Glomerular endothelial cell (primary cell): ENCODE measurements around the gene TFEB. TPM values are rescaled to one million over a fixed set of nuclear protein-coding genes. Genes with fewer than 3 reads are reported as not detected.

Experiments used
- DNase-seq: peaks from one replicate; pipeline ENCODE4 v3.0.0-alpha.2; 2011; ENCODE audit warnings: low read depth, low spot score; ENCODE audit errors: extremely low read depth
- total RNA-seq: library from RNA; depleted of rRNA; stranded (reverse); fragments of >200 nt; gene quantifications from 2 replicates; pipeline ENCODE4 v1.2.3, GENCODE V29; 2015

TFEB gene
- total RNA-seq, 1 donor from 2014 or later: 4.4 TPM

DNA sequence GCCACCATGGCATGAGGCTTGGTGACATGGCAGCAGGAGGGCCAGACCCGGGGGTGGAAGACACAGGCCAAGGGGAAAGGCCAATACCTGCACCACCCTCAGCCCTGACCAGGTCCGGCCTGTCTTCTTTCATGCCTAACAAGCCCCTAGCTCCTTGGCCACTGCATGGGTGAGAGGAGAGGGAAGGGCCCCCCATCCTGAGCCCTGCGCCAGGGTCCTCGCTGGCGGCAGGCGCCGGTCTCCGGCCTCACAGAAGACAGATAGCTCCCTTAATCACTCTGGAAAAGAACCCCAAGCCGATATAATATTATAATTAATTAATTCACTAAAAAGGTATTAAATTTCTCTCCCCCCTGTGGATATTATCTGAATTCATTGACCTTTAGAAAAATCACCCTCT is 55.7 kb downstream of the TFEB start:
- no peak for DNase-seq

DNA sequence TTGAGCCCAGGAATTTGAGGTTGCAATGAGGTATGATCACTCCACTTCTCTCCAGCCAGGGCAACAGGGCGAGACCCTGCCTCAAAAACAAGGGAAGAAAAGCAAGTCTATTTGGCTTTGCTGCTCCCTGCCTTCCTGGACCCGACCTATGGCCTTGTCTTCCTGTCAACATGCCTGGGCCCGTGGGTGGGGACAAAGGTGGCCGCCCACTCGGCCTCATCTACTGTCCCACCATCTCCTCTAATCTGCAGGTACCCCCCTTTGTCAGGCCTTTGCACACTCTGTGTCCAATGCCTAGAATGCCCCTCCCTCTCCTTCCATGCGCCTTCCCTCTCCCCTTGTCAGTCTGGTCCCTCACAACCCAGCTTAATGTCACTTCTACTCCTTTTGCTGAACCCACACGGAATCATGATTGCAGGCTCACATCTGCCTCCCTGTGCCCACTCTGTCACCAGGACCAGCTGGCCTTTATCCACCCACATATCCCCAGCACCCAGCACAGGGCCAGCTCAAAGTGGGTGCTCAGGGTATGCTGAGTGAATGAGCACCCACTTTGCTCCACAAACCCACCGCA is 56.8 kb downstream of the TFEB start:
- DNase-seq: no peak

DNA sequence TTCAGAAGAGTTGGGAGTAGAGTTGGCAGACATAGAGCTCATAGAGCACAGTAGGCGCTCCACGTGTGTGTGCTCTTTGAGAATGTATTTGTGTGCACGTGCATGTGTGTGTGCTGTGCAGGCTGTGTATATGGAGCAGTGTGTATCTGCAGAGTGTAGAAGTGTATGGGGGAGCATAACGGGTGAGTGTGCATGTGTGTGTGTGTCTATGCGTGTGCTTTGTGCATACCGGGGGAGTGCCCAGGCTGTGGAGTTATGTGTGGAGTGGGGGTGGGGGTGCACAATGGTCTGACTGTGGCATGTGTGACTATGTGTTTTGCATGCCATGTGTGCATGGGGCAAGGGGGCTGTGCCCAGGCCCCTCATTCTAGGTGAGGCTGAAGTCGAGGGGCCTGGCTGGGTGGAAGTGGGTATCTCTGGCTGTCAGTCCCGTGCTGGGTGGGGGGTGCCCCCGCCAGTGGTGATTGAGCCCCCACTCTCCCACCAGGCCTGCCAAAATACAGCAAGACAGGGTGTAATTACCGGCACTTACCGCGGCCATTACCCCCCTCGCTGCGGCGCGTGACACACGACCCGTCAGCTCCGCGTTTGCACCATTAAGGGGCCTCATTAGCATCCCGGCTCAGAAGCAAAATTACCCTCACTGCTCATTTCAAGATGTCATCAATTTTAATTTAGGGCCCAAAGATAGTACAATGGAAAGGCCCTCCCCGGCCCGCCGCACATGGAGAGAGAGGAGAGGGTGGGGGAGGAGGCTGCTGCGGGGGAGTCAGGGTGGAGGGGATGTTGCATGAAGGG is 58.1 kb downstream of the TFEB start:
- DNase-seq: no peak

DNA sequence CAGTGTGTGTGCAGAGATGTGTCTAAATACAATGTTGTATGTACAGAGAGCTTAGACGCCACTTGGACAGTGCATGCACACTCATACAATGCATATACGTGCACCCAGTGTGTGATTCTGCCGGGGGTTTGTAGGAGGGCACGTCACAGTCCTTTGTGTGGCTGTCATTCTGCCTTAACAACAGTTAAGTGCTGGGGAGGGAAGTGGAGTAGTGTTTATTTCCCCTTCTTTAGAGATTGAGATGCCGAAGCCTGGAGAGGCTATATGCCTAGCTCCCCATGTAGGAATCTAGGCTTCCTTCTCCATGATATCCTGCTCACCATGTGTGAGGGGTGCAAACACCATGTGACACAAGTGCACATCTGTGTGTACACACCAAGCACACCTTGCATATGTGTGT is 59.0 kb downstream of the TFEB start:
- DNase-seq: no peak

DNA sequence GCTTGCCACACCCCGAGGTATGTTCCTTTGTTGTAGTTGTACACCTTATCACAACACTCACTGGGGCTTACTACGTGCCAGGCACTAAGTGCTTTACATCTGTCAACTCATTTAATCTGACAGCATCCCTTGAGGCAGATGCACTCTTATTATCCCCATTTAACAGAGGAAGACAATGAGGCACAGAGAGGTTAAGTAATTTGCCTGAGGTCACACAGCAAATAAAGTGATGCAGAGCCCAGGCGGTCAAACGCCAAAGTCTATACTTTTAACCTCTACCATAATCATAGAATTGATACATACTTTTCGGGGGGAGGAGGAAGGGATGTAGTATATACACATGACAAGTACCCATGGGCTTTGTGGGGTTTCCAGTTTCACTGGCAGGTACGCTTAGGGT is 59.4 kb downstream of the TFEB start:
- DNase-seq: no peak

DNA sequence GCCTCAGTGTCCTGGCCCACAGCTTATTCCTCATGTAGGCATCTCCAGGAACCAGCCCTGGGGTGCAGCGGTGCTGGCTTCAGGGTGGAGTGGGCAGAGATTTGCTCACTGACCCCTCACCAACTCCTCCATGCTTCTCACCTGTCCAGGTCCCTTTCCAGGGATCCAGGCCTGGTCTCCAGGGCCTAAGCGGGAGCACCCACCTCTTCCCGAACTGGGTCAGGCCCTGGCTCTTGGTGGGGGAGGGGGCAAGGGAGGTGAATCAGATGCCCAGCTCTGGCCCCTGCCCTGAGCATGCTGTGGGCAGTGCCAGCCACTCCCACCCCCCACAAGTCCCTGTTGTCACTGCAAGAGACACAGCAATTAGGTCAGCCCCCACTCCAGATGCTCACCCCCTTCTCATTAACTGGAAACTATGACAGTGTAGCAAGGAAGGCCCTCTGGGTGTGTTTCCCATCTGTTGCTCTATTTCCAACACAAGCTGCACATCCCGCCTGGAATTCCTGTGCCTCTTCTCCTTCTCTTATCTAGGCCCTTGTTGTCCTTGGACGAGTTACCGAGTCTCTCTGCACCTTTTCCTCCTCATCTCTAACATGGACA is 60.1 kb downstream of the TFEB start:
- DNase-seq: no peak

DNA sequence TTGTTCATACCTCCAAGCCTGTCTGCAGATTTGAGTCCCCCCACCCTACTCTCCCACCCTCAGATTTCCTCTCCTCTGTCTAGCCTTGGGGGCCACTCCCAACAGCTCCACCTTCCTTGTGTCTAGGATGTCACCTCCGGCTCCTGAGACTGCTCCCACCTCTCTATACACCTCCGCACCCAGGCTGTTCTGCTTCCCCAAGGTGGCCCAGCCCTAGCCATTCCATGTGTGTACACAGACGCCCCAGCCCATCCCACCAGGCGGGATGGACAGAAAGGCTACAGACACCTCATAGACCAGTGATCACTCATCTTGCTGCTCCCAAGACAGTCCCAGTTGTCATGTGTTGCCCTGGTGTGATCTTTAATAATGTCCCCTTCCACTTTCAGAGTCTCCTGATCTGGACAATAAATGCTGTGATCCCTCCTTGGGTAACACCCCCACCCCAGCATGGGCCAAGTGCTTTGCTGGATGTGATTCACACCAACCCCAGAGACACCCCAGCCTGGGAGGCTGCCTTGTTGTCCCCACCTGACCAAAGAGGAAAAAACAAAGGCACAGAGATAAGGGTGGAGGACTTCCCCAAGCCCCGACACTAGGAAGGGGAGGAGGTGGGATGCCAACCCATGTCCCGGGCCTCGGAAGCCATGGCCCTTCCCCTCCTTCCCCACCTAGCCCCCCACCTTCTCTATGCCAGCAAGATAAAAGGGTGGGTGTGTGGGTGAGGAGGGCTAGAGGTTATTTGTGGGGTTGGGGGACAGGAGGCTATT is 61.0 kb downstream of the TFEB start:
- DNase-seq: no peak

DNA sequence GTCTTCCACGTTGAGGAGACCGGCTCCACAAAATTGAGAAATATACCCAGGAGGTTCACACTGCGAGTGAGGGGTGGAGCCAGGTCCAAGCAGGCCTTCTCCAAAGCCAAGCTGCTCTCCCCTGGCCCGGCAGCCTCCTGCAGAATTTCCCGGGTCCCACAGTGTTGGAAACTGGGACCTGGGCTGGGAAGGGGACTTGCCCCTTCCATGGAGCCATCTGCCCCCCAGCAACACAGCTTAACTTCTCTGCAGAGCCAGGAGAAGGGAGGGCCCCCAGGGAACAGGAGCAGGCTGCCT is 61.8 kb downstream of the TFEB start:
- no peak for DNase-seq

DNA sequence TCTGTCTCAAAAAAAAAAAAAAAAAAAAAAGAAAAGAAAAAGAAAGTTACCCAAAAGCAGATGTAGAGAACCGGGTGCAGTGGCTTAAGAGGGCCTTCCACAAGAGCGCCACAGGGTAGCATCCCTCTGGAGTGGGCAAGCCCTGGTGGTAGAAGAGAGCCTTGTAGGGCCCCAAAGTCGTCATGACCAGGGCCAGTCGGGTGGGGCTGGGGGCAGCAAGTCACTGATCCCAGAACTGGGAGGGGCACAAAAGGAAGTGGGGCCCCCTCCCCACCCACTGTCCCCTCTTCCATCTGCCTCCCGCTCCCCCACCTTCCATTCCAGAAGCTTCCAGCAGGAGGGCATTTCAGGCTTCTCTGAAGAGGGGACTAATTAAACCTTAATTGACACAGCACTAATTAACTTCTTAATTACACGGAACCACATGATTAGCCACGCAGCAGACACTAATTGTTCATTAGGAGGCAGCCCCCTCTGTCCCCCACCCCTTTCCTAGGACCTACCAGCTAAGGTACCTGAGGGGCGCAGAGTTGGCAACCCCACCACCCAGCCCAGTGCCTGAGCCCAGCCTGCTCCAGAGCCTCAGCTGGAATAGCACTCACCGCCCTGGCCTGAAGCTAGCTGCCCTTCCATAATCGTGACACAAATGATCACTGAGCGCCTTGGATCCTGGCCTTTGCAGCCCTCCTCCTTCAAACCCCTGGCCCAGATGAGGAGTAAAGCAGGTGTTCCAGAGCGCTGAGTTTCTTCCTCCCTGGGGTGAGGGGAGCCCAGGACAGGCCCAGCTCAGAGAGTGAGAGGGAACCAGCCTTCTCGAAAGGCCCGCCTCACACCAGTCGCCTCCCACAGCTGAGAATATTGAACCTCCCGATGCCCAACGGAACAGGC is 62.3 kb downstream of the TFEB start:
- DNase-seq: no peak

DNA sequence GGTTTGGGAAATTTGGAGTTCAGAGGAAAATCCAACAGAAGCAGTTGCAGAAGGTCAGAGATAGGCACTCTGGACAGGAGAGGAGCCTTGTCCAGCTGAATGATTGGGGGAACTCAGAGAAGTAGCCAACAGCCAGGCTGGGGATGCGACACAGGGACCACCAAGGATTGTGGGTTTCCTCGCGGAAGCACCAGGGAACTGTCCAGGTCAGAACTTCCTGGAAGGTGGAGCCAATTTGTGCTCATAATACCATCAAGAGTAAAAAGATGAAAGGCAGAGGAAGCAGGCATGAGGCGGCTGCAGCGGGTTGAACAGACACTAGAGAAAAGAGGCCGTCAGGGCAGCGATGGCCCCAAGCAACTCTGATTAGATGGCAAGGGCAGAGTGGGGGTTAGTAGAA is 63.4 kb downstream of the TFEB start:
- DNase-seq: no peak

DNA sequence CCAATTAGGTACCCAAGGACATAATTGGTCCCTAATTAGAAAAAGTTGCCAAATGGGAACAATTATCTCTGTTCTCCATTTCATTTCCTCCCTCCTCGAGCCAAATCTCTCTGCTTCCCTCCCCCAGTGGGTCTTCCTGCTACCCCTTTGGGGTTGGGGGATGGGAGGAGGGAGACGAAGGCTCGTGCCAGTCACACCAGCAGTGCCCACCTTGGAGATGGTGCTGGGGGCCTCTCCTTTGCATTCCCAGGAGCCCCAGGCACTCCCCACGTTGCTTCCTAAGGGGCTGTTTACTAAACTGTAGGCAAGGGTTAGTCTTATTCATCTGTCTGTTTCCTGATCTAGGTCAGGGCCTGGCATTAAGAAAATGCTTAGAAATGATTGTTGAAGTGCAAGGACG is 64.0 kb downstream of the TFEB start:
- DNase-seq: no peak

DNA sequence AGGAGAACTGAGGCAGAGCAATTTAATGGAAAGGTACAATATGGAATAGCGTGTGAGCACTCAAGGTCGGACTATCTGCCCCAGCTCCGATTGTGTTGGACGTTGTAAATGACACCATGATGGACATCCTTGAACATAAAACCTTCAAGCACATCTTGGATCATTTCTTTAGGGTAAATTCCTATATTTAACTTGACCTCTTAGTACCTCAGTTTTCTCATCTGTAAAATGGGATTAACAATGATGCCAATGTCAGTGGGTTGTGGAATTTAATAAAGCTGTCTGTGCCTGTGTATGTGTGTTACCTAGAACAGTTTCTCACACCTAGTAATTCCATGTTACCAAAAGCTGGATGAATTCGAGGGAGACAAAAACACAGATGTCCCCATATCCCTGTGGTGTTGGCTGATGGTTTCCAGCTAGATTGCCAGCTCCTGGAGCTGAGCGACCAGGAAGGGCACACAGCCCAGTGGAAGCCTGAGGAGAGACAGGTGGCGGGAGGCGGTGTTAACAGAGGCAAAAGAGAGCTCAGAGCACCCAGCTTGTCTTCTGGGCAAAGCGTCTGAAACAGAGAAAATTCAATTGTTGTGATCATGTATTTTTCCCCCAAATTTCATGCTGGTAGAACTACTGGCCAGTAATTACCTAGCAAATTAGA is 64.6 kb downstream of the TFEB start:
- DNase-seq: no peak

DNA sequence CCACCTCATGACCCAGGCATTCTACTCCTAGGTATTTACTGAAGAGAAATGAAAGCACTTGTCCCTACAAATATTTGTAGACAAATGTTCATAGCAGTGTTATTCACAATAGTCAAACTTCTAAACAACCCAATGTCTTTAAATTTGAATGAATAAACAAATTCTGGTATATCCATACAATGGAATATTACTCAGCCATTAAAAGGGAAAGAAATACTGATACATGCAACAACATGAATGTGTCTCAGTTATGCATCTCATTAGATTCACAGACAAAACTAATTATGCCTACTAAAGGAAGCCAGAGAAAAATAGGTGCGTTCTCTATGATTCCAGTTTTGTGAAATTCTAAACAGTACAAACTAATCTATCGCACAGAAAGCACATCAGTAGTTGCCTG is 66.4 kb downstream of the TFEB start:
- no peak for DNase-seq

DNA sequence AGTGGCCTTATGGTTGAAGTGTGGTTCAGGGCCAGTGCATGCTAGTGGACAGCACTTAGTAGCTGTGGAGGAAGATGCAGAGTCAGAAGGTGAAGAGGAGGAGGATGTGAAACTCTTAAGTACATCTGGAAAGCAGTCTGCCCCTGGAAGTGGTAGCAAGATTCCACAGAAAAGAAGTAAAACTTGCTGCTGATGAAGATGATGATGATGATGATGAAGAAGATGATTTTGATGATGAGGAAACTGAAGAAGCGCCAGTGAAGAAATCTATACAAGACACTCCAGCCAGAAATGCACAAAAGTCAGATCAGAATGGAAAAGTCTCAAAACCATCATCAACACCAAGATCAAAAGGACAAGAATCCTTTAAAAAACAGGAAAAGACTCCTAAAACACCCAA is 68.2 kb downstream of the TFEB start:
- DNase-seq: no peak

DNA sequence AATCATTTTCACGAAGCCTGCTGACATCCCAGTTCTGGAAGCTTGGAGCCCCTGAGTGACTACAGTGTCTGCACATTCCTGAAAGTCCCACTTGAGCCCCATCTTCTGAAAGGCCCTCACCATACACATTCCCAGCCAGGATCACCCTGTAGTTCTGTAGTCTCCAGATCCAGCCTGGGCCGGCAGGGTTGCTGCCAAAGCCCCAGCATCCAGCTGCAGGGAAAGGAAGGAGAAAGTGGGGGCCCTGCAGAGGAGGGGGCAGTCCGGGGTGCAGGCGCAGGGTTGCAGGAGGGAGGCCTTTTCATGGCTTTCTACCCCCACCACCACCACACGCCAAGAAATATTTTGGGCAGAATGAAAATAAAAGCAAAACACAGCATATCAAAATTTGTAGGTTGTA is 71.1 kb downstream of the TFEB start:
- DNase-seq: no peak

DNA sequence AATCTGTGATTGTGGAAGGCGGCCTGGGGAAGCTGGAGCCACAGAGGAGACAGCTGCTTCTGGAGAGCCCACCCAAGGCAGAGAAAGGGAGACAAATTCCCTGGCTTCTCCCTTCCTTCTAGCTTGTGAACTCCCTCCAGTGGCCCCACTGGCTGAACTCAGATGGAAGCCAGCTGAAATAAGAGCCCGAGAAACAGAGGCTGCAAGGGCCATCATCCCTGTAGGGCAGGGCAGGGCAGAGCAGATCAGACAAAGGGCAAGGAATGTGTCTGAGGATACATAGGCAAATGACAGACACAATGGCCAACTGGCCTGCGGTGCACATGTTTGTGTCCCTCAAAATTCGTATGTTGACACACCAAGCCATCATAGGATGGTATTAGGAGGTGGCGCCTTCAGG is 71.8 kb downstream of the TFEB start:
- no peak for DNase-seq

DNA sequence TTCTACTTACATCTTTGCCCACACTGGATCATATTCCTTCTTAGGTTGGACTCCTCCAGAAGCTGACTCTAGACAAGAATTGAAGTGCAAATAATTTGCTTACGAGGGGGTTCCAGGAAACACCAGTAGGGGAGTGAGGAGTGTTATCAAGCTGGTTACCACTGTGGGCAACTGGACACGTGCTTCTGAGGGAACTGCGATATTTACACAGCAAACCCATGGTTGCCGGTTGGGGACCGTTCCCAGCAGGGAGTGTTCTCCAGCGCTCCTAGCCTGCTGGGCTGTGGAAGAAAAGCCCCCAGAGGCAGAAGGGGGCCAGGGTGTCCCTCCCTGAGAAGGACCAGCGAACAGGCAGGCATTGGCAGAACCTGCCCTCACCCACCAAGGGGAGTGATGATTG is 75.5 kb downstream of the TFEB start:
- no peak for DNase-seq

DNA sequence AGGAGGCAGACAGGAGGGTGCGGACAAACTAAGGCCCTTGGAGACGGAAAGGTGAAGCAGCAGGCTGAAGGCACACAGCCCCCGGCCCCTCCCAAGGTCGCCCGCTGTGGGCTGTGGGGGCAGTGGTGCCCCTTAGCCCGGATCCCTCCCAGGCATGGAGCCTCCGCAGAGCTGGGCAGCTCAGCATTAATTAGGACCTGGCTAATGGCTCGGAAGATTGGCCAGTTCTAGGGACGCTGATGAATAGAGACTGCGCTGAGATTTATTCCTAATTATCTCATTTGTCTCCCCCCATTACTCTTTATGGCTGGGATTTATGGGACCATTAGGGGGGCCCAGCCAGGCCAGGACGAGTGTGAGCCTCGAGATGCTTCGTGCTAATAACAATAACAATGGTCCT is 76.8 kb downstream of the TFEB start:
- no peak for DNase-seq

DNA sequence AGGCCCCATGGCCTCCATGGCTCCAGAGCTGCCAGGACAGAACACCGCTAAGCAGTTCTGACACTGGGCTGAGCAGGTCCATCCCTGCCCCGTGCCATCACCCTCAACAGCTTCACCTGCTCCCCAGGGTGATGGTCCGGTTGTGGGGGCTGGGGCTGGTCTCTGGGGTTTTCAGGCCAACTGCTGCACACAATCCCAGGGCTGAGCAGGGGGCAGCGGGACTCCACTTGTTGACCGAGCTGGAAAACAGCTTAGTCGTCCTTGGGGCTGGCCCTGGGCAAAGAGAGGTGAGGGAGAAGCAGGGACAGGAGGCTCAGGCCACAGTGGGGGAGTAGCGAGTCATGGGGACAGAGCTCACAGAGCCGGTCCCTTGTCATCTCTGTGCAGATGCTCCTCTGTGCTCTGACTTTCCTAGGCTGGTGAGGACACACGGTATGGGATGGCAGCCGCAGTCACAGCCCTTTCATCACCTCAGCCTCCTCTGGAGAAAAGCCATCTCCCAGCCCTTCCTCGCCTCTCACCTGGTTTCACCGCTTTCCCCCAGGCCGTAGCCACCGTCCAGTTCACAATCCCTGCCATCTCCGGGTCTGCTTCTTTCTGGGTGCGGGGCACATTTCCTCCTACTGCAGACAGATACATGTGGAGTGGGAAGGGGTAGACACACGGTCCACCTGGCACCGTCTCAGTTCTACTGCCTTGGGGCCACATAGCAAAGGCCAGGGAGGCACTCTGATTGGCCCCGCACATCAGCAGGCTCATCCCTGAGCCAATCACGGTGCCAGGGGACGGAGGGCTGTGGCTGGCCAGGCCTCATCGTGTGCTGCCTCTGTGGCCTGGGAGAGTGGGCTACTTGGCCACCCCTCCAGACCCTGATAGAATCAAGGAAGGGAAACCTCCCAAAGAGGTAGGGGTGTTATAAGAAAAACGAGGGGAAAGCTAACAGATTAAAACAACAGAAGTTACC is 78.0 kb downstream of the TFEB start:
- DNase-seq: no peak
